GM19467 (cell line): ENCODE measurements around the gene DDX5.
"Not testable (repeated sequence)": the region's sequence is repeated elsewhere in the genome, so short reads cannot be mapped to it uniquely, and the experiment has no call there.

Experiments used
- ATAC-seq: cut with Tn5 transposase; IDR thresholded peaks from one replicate; pipeline ENCODE4 v1.9.1; 2021; ENCODE audit warnings: mild to moderate bottlenecking, moderate library complexity; ENCODE audit not compliant: unreplicated experiment

The DDX5 gene

DNA sequence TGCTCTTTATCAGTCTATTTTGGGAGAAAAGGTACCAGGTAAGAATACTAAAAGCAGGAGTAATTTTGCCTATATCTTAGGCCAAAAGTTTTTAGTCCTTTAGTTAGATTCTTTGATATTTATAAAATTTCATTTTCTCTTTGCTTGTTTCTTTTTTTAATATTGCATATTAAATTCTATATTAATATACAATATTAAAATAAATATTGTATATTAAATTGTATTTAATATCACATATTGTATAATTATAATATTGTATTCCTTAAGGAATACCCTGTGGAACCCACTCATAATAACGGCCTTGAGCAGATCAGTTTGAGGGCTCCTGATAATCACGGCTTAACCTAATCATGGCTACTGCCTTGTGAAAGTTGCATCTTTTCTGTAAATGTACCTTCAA lies 2.6 kb upstream of the DDX5 start:
- no peak for ATAC-seq

DNA sequence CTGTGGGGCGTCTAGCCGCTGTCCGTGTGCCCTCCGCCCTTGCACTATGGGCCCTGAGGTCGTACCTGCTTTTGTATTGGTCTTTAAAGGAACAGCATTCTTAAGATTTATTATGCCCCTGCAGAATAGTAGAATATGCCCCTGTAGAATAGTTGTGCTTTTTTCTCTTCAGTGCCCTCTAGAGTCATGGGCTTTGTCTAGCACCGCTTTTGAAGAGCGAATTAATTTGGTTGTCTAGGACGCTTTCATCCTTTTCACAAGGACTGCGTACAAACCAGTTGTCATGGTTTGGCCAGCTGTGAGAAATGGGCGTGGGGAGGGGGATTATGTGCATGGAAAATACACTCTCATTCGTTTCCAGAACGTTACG lies 1.3 kb upstream of the DDX5 start:
- peak; percentile 6 for ATAC-seq

DNA sequence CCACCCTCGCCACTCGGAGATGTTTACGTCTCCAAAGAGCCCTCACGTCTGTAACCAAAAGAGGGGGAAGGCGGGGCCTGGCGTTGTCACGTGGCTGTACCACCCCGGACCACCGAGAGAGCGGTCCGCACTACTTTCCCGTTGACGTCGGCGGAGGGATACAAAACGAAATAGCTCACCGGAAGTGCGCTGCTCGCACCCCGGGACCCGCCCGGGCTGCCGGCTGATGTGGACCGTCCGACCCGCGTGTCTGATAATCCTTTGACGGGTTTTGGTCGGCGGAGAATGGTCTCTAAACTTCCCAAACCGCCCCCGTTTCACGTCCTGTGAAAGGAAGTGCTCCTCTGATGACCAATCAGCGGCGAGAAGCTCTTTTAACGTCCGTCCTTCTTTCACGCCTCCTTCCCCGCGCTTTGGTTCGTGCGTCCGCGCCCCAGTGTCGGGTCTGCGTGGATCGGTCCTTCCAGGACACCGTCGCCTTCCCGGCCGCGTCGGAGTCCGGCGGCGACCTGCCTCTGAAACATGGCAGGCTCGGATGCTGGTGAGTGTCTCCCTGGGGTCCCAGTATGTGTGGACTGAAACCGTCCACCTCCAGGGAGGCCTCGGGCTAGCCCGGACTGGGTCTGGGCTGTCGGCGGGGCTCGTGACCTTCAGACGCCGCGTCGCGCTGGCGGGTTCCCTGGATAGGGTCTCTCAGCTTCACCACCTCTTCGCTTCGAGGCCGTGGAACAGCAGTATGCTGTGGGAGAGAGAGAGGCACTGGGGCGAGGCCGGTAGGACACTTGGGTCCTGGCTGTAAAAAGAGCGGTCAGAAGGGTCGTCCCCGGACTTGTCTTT lies 705 bp upstream of the DDX5 start, which contains the start of gene CEP95:
Gene CEP95, plus strand, starts transcription at position 402 of the 837 bp plus-strand sequence. Its CDS starts 121 bp downstream, at position 523.
- peak; percentile 64 for ATAC-seq

DNA sequence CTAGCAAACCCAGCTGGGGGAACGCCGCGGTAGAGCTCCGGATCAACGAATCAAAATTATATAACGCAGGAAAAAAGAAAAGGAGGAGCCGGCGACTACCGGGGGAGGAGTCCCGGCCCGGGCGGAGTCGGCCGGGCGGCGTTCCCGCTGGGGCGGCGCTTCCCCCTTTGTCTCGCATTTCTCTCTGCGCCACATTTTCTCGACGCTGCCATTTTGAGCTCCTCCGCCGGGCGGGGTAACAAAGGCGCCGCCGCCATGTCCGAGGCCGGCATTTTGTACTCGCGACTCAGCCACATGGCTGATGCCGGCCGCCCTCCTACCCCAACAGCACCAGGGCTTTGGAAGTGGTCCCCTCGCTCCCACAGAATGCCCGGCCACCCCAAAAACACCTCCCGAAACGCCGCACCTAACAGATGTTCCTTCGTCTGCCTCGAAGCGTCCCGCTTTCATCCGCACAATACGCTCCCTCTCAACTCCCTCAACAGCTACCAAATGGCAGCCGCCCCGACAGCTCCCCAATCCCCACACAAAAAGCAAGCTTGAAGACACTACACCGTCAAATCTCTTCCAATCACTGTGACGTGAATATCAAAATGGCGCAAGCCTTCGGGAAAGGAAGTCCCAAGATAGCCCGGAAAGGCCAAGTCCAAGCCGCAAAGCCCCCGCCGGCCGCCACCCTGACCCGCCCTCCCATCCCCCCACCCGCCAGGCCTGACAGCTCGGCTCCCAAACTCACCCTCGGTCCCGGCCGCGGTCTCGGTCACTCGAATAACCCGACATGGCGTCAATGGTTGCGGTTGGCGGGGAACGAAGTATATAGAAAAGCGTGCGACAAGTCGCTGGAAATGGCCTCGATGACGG lies 519 bp downstream of the DDX5 start:
- ATAC-seq = peak; percentile 22

DNA sequence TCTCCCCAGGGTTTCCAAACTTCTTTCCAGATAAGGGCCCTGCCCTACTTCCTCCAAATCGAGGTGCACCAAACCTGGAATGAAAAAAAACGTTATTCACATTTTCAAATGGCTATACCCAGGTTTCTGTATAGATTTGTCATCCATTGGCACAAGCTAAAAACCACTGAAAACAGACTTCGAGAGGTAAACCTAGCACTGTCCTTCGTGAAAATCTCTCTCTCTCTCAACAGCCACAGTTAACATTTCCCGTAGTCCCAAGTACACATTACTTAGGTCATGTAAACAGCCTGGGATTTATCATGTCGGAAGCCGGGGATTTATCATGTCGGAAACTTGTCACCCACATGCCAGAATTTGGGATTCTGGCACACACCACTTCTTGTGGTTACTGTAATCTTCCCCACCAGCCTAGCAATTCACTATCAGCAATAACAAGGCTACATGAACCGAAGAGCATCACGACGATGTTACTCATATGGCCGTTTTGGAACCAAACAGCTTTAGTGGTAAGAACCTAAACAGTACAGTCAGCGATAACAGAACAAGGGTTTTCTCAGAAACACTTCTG lies 1.2 kb downstream of the DDX5 start:
- ATAC-seq = no peak

DNA sequence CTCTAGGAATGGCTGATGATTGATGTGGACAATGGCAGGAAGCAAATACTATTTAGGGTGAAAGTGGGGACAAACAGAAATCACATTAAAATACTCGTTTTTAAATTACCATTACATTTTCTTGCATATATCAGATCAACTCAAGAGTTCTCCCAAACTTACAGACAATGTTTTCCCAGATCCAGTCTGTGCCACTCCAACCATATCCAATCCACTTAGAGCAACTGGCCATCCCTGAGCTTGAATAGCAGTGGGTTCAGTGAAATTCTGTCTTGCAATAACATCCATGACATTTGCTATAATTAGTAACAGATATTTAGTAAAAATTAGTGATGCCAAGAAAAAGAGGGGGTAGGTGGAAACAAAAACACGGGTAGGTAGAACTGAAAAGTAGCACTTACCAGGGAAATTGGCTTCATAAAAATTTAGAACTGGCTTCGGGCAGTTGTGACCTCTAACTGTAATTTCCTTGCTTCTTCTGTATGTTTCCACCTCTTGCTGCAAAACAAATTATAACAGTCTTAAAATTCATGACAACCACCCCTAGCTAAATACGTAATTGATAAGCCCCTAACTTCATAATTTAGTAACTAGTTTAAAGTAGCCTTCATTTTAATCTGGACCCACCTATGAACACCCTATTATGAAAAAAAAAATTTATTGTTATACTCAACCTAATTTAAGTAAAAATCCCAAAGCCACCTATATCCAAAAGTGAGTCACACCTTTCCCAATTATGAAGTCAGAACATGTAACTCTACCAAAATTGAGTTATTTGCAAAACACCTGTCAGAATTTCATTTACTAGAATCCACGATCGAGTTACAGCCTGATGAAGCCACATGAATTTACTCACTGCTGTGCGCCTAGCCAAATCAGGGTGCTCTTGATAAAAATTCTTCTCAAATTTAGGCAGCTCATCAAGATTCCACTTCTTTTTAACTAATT lies 2.0 kb downstream of the DDX5 start:
- no peak for ATAC-seq

DNA sequence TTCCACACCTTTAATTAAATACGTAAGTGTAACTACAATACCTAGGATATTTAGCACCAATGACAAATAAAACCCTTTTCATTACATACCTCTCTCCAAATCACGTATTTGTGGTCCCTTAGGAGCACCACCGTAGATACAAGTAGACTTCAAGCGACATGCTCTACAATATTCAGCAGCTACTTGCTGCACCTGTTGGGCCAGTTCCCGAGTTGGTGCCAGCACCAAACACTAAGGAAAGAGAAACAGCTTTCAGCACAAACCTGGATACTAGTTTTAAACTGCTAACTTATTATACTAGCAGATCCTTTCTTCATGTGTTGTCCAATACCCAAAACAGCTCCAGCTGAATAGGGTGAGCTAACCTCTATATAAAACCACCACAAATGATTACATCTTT lies 2.7 kb downstream of the DDX5 start:
- no peak for ATAC-seq

DNA sequence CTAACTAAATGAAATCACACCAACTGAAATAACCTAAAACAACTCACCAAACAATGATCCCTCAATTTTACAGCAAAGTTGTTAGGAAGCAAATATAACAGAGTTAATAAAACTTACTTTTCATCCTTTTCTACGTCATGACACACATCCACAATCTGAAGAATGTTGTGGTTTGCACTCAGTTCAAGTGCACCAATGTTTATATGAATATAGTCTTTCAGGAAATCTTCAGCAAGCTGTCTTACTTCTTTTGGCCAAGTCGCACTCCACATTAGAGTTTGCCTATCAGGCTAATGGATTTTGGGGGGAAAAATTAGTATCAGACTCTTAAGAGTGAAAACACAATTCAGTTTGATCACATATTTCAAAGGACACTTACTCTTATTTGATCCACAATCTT lies 3.3 kb downstream of the DDX5 start:
- ATAC-seq = no peak

DNA sequence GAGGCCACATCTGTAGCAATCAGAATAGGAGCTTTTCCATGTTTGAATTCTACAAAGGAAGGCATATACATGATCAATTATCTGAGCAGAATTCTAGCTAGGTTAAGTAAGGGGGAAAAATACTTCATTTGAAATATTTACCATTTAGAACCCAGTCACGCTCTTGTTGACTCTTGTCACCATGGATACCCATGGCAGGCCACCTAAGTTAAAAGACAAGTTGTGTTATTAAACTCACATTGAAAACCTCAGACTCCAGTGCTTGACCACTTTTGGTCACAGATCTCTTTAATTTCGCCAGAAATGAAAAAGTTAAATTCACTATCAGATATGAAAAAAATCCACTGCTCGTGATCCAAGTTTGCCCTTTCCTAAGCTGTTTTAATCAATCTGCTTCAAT lies 4.1 kb downstream of the DDX5 start:
- ATAC-seq = no peak

- ATAC-seq = no peak
Measured at GRCh38 chr17:64500862-64501765, 5.0 kb downstream of the DDX5 start.

- no peak for ATAC-seq
Measured at GRCh38 chr17:64500487-64500859, 5.6 kb downstream of the DDX5 start.

DNA sequence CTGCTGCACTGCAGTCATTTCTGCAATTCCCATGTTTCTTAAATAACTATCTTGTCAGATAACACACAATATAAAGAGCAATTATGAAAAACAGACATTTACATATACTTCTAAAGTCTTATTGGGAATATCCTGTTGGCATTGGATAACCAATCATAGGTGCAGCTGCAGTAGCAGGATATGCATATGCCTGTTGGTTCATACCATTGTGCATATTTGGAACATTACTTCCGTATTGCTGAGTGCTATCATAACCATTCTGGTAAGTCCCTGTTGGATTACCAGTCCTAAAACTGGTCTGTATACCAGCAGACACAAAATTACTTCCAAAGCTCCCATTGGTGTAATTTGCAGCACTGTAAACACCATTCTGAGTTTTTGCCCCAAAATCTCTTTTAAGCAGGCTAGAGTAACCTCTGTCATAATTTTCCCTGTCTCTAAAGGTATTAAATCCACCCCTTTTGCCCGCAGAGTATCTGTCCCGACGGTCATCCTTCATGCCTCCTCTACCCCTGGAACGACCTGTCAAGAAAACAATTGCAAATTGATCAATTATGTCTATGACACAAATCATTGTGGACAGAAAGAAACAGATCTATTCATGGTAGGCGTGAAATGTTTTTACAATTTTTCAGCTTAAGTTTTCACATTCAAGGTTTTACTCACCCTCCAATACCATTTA lies 6.1 kb downstream of the DDX5 start:
- no peak for ATAC-seq

- no peak for ATAC-seq
Measured at GRCh38 chr17:64498308-64499203, 7.5 kb downstream of the DDX5 start.

DNA sequence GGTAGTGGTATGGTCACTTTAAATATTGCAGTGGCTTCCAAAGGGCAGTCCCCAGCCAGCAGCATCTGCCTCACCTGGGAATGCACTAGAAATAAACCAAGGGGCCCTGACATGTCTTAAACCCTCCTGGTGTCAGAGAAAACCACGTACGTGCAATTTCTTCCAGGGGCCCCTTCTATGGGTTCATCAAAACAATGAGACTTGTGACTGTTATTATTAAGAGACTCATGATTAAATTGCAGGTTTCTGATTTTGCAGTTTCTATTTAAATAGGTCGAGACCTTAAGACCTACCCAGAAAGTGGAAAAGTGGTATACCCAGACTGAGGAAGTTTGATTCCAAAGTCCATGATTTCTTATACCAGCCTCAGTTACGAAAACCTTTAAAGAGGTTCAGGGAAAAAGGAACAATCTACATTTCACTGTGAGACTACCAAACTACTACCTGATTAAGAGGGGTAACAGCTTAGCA lies 8.5 kb downstream of the DDX5 start:
- ATAC-seq = no peak

GRCh38 chr17:64496786-64497564 lies 9.1 kb downstream of the DDX5 start, which contains the start of gene POLG2:
POLG2 (minus strand) TSS chr17:64497054; CDS start chr17:64496968, 86 bp downstream.
- ATAC-seq = peak; percentile 76

DNA sequence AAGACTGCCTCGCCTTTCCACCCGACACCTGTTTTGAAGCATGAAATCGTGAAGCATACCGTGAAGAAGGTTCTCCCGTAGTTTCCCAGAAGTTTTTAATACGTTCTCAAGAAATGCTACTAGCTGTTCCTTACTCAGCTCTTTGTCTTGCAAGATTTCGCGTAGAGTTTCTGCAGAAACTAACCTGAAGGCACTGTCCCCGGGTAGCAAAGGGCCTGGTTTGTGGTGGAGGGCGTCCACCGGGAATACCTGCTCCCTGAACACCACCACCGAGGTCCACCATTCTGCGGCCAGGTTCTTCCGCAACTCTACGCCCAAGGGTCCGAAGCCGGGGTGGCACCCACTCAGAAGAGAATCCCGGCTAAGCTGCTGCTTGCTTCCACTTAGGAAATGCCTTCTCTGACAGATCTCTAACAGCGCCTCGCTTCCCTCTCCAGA lies 9.7 kb downstream of the DDX5 start:
- peak; percentile 22 for ATAC-seq

- ATAC-seq = not testable (repeated sequence)
Measured at GRCh38 chr17:64495300-64495699, 10.8 kb downstream of the DDX5 start.
